GM04503 (cell line): Measurements from ENCODE around the gene PER1.

Experiments used
- DNase-seq: peaks from one replicate; pipeline ENCODE4 v3.0.0-alpha.2; 2012; ENCODE audit warnings: low read depth

PER1 gene

GRCh38 chr17:8138672-8139371 is 13.4 kb downstream of the PER1 start:
- peak; percentile 90 for DNase-seq

- DNase-seq: no peak
Measured at GRCh38 chr17:8138374-8138671, 13.9 kb downstream of the PER1 start.

GRCh38 chr17:8137645-8138373 is 14.4 kb downstream of the PER1 start:
- DNase-seq: no peak

GRCh38 chr17:8133941-8134340 is 18.3 kb downstream of the PER1 start:
- no peak for DNase-seq

GRCh38 chr17:8133399-8133798 is 18.8 kb downstream of the PER1 start:
- DNase-seq: no peak

- no peak for DNase-seq
Measured at GRCh38 chr17:8131844-8132441, 20.3 kb downstream of the PER1 start.

- no peak for DNase-seq
Measured at GRCh38 chr17:8128125-8128784, 23.9 kb downstream of the PER1 start.

- DNase-seq: no peak
Measured at GRCh38 chr17:8126491-8127066, 25.6 kb downstream of the PER1 start.

GRCh38 chr17:8125947-8126490 is 26.2 kb downstream of the PER1 start:
- DNase-seq: no peak

- DNase-seq: no peak
Measured at GRCh38 chr17:8125154-8125946, 26.9 kb downstream of the PER1 start.

GRCh38 chr17:8124350-8125153 is 27.7 kb downstream of the PER1 start:
- no peak for DNase-seq

- DNase-seq: no peak
Measured at GRCh38 chr17:8123695-8124349, 28.4 kb downstream of the PER1 start, which contains the start of gene HES7. Gene HES7 (minus strand): TSS chr17:8124106. CDS start chr17:8124084, 22 bp downstream.

GRCh38 chr17:8122924-8123694 is 29.1 kb downstream of the PER1 start:
- no peak for DNase-seq

- no peak for DNase-seq
Measured at GRCh38 chr17:8122422-8122923, 29.7 kb downstream of the PER1 start.

GRCh38 chr17:8121681-8122421 is 30.4 kb downstream of the PER1 start:
- no peak for DNase-seq

- DNase-seq: no peak
Measured at GRCh38 chr17:8121407-8121680, 30.9 kb downstream of the PER1 start.

- no peak for DNase-seq
Measured at GRCh38 chr17:8120520-8121406, 31.4 kb downstream of the PER1 start.
